ENCODE results near the gene ARHGEF4. TPM values are rescaled to one million over a fixed set of nuclear protein-coding genes. Genes with fewer than 3 reads are reported as not detected.

Gene ARHGEF4
- total RNA-seq, 1 experiment from 2014 or later: 0.80 TPM

- no peaks in the 10 kb centered on the region; the same call in 1 of the 2 replicates for H3K27me3 ChIP-seq (ENCODE audit: control insufficient read depth, insufficient read depth, low read length)
- H3K36me3 ChIP-seq (ENCODE audit: control insufficient read depth, insufficient read depth, low read length): no peaks in the 10 kb centered on the region
- no peak overlapping the region for H3K4me3 ChIP-seq (ENCODE audit: low read depth in 2 of 2, low read length in 2 of 2)
- POLR2A ChIA-PET: no interaction called here
- intact Hi-C loops (cut with micrococcal nuclease; ENCODE audit: unreplicated experiment) (no loop called here), in situ Hi-C loops (cut with HindIII; ENCODE audit: low pct_unique_long_range_greater_than_20kb, low sequenced_read_pairs) (no loop called here)
- H3K9me3 ChIP-seq (ENCODE audit: control insufficient read depth, insufficient read depth, low read depth, low read length): no peaks in the 10 kb centered on the region
- TF ChIP-seq SIN3A (IDR thresholded peaks at IDR 0.05; ENCODE audit: borderline replicate concordance, insufficient read depth, low read depth, low read length) (no peak), TCF7L2 (IDR thresholded peaks at IDR 0.05; ENCODE audit: low read depth, low read length) (no peak), POLR2AphosphoS5 (IDR thresholded peaks at IDR 0.05; ENCODE audit: low read depth, low read length) (no peak)
- TF ChIP-seq, protein P1, sequence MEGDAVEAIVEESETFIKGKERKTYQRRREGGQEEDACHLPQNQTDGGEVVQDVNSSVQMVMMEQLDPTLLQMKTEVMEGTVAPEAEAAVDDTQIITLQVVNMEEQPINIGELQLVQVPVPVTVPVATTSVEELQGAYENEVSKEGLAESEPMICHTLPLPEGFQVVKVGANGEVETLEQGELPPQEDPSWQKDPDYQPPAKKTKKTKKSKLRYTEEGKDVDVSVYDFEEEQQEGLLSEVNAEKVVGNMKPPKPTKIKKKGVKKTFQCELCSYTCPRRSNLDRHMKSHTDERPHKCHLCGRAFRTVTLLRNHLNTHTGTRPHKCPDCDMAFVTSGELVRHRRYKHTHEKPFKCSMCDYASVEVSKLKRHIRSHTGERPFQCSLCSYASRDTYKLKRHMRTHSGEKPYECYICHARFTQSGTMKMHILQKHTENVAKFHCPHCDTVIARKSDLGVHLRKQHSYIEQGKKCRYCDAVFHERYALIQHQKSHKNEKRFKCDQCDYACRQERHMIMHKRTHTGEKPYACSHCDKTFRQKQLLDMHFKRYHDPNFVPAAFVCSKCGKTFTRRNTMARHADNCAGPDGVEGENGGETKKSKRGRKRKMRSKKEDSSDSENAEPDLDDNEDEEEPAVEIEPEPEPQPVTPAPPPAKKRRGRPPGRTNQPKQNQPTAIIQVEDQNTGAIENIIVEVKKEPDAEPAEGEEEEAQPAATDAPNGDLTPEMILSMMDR (IDR thresholded peaks at IDR 0.05): no peak
- TF ChIP-seq, protein P2, sequence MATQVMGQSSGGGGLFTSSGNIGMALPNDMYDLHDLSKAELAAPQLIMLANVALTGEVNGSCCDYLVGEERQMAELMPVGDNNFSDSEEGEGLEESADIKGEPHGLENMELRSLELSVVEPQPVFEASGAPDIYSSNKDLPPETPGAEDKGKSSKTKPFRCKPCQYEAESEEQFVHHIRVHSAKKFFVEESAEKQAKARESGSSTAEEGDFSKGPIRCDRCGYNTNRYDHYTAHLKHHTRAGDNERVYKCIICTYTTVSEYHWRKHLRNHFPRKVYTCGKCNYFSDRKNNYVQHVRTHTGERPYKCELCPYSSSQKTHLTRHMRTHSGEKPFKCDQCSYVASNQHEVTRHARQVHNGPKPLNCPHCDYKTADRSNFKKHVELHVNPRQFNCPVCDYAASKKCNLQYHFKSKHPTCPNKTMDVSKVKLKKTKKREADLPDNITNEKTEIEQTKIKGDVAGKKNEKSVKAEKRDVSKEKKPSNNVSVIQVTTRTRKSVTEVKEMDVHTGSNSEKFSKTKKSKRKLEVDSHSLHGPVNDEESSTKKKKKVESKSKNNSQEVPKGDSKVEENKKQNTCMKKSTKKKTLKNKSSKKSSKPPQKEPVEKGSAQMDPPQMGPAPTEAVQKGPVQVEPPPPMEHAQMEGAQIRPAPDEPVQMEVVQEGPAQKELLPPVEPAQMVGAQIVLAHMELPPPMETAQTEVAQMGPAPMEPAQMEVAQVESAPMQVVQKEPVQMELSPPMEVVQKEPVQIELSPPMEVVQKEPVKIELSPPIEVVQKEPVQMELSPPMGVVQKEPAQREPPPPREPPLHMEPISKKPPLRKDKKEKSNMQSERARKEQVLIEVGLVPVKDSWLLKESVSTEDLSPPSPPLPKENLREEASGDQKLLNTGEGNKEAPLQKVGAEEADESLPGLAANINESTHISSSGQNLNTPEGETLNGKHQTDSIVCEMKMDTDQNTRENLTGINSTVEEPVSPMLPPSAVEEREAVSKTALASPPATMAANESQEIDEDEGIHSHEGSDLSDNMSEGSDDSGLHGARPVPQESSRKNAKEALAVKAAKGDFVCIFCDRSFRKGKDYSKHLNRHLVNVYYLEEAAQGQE (IDR thresholded peaks at IDR 0.05; ENCODE audit: insufficient read depth in 1 of 2, low read depth in 2 of 2, low read length in 1 of 2): no peak
- DNase-seq (ENCODE audit: low read depth, low spot score) (no peak), ATAC-seq (no peak)
- CTCF ChIA-PET: no interaction called here
- H3K4me1 ChIP-seq (ENCODE audit: control insufficient read depth, insufficient read depth, low read length): no peaks in the 10 kb centered on the region
- H3K27ac ChIP-seq (ENCODE audit: low read length): no peak overlapping the region
- BruUV-seq (replicated peaks): no TSS peak
Observed at GRCh38 chr2:130996691-130997090, 160.0 kb downstream of the ARHGEF4 start.

DNA sequence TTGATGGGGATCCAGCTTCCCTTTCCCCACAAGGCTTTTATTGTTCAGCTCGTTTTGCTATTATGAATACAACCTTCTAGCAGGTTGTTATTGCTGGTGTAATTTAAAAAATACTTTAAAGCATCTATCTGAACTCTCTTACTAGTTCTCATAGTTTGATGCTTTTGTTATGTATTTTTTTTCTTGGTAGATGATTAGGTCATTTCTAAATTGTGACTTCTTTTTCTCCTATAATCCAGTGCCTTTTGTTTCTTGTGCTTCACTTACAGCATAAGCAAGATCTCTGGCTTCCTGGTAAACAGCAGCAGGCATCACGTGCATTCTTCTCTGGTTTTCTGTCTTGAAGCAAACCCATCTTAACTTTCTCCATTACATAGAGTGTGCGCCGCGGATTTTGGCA, 160.5 kb downstream of the ARHGEF4 start:
- no peak overlapping the region for H3K4me3 ChIP-seq (ENCODE audit: low read depth in 2 of 2, low read length in 2 of 2)
- in situ Hi-C loops (cut with HindIII; ENCODE audit: low pct_unique_long_range_greater_than_20kb, low sequenced_read_pairs): no loop called here
- H3K4me1 ChIP-seq (ENCODE audit: control insufficient read depth, insufficient read depth, low read length): no peaks in the 10 kb centered on the region
- CTCF ChIA-PET: no interaction called here
- H3K27me3 ChIP-seq (ENCODE audit: control insufficient read depth, insufficient read depth, low read length): no peaks in the 10 kb centered on the region; the same call in 1 of the 2 replicates
- no peaks in the 10 kb centered on the region for H3K36me3 ChIP-seq (ENCODE audit: control insufficient read depth, insufficient read depth, low read length)
- intact Hi-C loops (cut with micrococcal nuclease; ENCODE audit: unreplicated experiment): no loop called here
- no TSS peak for BruUV-seq (replicated peaks)
- POLR2A ChIA-PET: no interaction called here
- no peak overlapping the region for H3K27ac ChIP-seq (ENCODE audit: low read length)
- no peaks in the 10 kb centered on the region for H3K9me3 ChIP-seq (ENCODE audit: control insufficient read depth, insufficient read depth, low read depth, low read length)
- DNase-seq (ENCODE audit: low read depth, low spot score) (no peak), ATAC-seq (no peak)
- TF ChIP-seq TCF7L2 (IDR thresholded peaks at IDR 0.05; ENCODE audit: low read depth, low read length) (no peak), SIN3A (IDR thresholded peaks at IDR 0.05; ENCODE audit: borderline replicate concordance, insufficient read depth, low read depth, low read length) (no peak), POLR2AphosphoS5 (IDR thresholded peaks at IDR 0.05; ENCODE audit: low read depth, low read length) (no peak)
- TF ChIP-seq, protein P1 (IDR thresholded peaks at IDR 0.05): no peak
- TF ChIP-seq, protein P2 (IDR thresholded peaks at IDR 0.05; ENCODE audit: insufficient read depth in 1 of 2, low read depth in 2 of 2, low read length in 1 of 2): no peak
